AG09319 (cell line): ENCODE measurements around the gene PDP2.

Source experiments
- DNase-seq: peaks from one replicate; pipeline ENCODE4 v3.0.0-alpha.2; 2010; ENCODE audit warnings: low read depth; ENCODE audit errors: extremely low read depth
- TF ChIP-seq, protein P1 (sequence below): IDR thresholded peaks from 2 replicates; pipeline ENCODE4 v1.5.1; 2011; ENCODE audit warnings: low read depth, mild to moderate bottlenecking, inconsistent platforms, low read length, moderate library complexity

PDP2 gene

DNA sequence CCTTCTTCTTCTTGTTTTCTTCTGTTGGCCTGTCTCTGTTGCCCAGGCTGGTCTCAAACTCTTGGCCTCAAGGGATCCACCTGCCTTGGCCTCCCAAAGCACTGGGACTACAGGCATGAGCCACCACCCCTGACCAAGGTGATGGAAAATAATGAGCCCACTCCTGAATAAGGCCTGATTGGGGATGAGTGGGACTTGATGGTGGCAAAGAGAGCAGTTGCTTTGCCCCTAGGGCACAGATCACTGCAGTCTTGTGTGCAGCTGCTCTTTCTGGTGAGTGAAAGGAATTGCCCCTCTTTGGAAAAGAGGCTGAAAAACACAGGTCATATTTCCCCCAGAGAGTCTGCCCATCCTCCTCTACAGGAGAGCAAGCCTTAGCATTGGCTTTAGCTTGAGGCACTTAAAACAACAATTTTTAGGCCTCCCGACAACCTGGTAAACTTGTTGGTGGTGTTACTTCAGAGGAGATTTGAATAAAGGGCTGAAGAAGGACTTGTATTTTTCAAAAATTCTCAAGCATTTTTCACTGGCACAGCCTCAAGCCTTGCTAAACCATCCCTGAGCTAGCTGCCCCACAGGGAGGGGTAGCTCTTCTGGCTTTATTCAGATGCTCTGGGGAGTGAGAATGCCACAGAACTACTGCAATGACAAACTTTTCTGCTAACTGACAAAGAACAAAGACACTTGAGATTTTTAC is 6.1 kb upstream of the PDP2 start:
- no peak for DNase-seq
- TF ChIP-seq, protein P1, sequence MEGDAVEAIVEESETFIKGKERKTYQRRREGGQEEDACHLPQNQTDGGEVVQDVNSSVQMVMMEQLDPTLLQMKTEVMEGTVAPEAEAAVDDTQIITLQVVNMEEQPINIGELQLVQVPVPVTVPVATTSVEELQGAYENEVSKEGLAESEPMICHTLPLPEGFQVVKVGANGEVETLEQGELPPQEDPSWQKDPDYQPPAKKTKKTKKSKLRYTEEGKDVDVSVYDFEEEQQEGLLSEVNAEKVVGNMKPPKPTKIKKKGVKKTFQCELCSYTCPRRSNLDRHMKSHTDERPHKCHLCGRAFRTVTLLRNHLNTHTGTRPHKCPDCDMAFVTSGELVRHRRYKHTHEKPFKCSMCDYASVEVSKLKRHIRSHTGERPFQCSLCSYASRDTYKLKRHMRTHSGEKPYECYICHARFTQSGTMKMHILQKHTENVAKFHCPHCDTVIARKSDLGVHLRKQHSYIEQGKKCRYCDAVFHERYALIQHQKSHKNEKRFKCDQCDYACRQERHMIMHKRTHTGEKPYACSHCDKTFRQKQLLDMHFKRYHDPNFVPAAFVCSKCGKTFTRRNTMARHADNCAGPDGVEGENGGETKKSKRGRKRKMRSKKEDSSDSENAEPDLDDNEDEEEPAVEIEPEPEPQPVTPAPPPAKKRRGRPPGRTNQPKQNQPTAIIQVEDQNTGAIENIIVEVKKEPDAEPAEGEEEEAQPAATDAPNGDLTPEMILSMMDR: no peak

DNA sequence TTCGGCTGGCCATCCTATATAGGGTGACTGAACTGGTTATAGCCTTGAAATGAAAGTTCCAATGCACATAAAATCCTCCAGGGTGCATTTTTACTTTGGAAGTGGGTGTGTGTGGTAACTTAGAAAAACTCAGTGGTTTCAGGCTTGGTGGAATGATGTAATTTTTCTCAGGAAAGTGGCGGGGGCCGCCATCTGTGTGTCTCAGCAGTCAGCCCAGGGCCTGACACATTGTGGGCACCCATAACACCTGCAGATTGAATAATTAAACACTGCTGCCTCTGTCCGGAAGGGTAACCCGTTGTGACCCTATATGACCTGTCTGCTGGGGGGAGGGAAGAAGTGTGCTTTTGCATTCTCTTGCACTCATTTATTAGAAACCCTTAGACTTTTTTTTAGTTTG is 2.2 kb upstream of the PDP2 start:
- DNase-seq: no peak
- TF ChIP-seq, protein P1: no peak

DNA sequence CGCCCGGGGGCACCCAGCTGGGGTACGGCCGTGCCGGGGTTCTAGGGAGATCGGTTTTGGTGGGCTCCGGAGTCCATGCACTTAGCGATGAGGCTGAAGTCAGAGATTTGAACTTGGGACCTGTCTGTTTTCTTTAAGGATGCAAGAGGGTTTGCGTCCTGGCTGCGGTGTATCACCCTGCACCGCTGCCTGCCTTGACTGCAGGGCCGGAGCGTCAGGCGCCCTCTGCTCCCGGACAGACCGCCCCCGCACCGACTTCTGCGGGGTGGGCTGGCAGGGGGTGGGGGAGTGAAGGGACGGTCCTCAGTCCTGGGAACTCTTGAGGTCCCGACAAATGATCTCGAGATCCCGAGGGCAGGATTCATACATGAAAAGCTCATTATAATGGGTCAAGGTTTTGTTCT is 701 bp downstream of the PDP2 start:
- TF ChIP-seq, protein P1: no peak
- no peak for DNase-seq

DNA sequence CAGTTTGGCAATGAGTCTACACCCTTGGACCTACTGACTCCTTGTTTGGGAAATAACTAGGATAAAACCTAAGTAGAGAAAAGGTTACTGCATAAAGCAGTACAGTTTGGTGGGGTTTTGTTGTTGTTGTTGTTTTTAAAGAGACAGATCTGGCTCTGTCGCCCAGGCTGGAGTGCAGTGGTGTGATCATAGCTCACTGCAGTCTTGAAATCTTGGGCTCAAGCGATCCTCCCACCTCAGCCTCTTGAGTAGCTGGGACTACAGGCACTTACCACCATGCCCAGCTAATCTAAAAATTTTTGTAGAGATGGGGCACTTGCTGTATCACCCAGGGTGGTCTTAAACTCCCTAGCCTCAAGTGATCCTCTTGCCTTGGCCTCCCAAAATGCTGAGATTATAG is 1.2 kb downstream of the PDP2 start:
- no peak for DNase-seq
- TF ChIP-seq, protein P1: no peak

DNA sequence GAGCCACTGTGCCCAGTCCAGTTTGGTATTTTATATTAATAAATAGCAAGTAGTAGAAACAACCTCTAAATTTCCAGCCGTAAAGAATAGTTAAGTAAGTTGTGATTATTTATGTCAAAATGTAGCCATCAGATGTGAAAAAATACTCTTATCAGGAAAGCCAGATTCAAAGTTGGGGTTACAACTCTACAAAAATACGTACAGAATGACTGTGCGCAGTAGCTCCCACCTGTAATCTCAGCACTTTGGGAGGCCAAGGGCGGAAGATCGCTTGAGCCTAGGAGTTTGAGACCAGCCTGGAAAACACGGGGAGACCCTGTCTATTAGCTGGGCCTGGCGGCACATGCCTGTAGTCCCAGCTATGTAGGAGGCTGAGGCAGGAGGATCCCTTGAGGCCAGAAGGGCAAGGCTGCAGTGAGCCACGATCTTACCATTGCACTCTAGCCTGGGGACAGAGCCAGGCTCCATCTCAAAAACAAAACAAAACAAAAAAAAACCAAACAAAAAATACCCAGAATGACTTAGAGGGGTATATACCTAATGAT is 1.7 kb downstream of the PDP2 start:
- no peak for DNase-seq
- TF ChIP-seq, protein P1: no peak

DNA sequence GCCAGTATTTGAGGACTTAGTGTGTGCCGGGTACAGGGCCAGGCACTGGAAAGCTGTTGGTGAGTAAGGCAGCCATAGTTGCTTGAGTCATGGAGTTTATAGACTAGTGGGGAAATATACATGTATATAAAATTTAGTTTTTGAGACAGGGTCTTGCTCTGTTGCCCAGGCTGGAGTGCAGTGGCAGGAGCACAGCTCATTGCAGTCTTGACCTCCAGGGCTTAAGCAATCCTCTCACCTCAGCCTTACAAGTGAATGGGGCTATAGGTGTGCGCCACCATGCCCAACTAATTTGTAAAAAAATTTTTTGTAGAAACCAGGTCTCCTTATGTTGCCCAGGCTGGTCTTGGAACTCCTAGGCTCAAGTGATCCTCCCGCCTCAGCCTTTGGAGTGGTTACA is 2.4 kb downstream of the PDP2 start:
- DNase-seq: no peak
- TF ChIP-seq, protein P1: no peak

DNA sequence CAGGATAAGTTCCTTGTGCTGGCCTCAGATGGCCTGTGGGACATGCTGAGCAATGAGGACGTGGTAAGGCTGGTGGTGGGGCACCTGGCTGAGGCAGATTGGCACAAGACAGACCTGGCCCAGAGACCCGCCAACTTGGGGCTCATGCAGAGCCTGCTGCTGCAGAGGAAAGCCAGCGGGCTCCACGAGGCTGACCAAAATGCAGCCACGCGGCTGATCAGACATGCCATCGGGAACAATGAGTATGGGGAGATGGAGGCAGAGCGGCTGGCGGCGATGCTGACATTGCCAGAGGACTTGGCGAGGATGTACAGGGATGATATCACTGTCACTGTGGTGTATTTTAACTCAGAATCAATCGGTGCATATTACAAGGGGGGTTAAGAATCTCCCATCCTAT is 5.2 kb downstream of the PDP2 start:
- TF ChIP-seq, protein P1: no peak
- no peak for DNase-seq
